A673 (cell line): ENCODE results near the gene DENND2C. TPM values are rescaled to one million over a fixed set of nuclear protein-coding genes. Genes with fewer than 3 reads are reported as not detected.
"Not testable (repeated sequence)": the region's sequence is repeated elsewhere in the genome, so short reads cannot be mapped to it uniquely, and the experiment has no call there.

ENCODE experiments used
- BruUV-seq: library from RNA; stranded (reverse); fragments of 400-500 nt; replicated peaks from 2 replicates; lab custom pipeline; 2021; lab: Mats Ljungman, UMichigan
- CTCF ChIA-PET: fragments of 300-600 bp; sonication (Branson Sonifier 250); formaldehyde crosslinking; loops from one replicate; lab custom pipeline; 2022; ENCODE audit warnings: antibody characterized with exemption; lab: Charles Lee
- POLR2A ChIA-PET: fragments of 300-600 bp; sonication (Branson Sonifier 250); formaldehyde crosslinking; loops from one replicate; lab custom pipeline; 2022; ENCODE audit warnings: antibody characterized with exemption; ENCODE audit not compliant: low non-redundant PET; lab: Charles Lee
- DNase-seq: peaks from one replicate; pipeline ENCODE4 v3.0.0-alpha.2; 2015; ENCODE audit warnings: low spot score
- H3K27ac ChIP-seq: fragments of 200-600 bp; sonication (generic); 2 replicates; pipeline ENCODE4 v1.5.1; 2016; ENCODE audit warnings: mixed run types, low read depth, mild to moderate bottlenecking, mixed read lengths, antibody characterized with exemption, low read length; ENCODE audit not compliant: poor library complexity, severe bottlenecking
- H3K27me3 ChIP-seq: fragments of 200-600 bp; sonication (generic); replicated peaks from 2 replicates; pipeline ENCODE4 v1.6.1; 2017; ENCODE audit warnings: mixed run types, low read depth, mild to moderate bottlenecking, mixed read lengths, antibody characterized with exemption, low read length; ENCODE audit not compliant: insufficient read depth, poor library complexity
- H3K36me3 ChIP-seq: fragments of 200-600 bp; sonication (generic); 2 replicates; pipeline ENCODE4 v1.6.1; 2016; ENCODE audit warnings: mixed run types, mild to moderate bottlenecking, mixed read lengths, antibody characterized with exemption, low read length; ENCODE audit not compliant: insufficient read depth, poor library complexity, severe bottlenecking
- H3K4me1 ChIP-seq: fragments of 200-600 bp; sonication (generic); 2 replicates; pipeline ENCODE4 v1.6.1; 2017; ENCODE audit warnings: mixed run types, mild to moderate bottlenecking, mixed read lengths, antibody characterized with exemption, low read length; ENCODE audit not compliant: insufficient read depth, poor library complexity, severe bottlenecking
- H3K4me3 ChIP-seq: fragments of 200-600 bp; sonication (generic); 2 replicates; pipeline ENCODE4 v1.5.1; 2016; ENCODE audit warnings: low read depth, mixed run types, mild to moderate bottlenecking, mixed read lengths, low read length; ENCODE audit not compliant: poor library complexity, severe bottlenecking
- H3K9me3 ChIP-seq: fragments of 200-600 bp; sonication (generic); 2 replicates; pipeline ENCODE4 v1.6.1; 2016; ENCODE audit warnings: mixed run types, low read depth, mild to moderate bottlenecking, mixed read lengths, antibody characterized with exemption, low read length; ENCODE audit not compliant: poor library complexity, severe bottlenecking
- EZH2 ChIP-seq: fragments of 200-600 bp; sonication (generic); IDR thresholded peaks from 2 replicates; pipeline ENCODE4 v1.6.1; 2017; ENCODE audit warnings: borderline replicate concordance, low read depth, mild to moderate bottlenecking, mixed read lengths, antibody characterized with exemption, low read length; ENCODE audit not compliant: poor library complexity, severe bottlenecking
- intact Hi-C: fragments of 100-400 bp; cut with micrococcal nuclease; formaldehyde crosslinking; loops from one replicate; pipeline ENCODE4 v1.10.0; 2022; ENCODE audit not compliant: unreplicated experiment
- total RNA-seq: library from RNA; stranded (reverse); gene quantifications from 2 replicates; pipeline ENCODE4 v1.2.3, GENCODE V29; 2021
- TF ChIP-seq, protein P1 (sequence below): fragments of 300-800, 200-600 bp; sonication (generic); conservative IDR thresholded peaks from 2 replicates; pipeline ENCODE4 v1.5.1; 2017; ENCODE audit warnings: low read depth, mild to moderate bottlenecking, antibody characterized with exemption, low read length, moderate library complexity, mixed read lengths

DENND2C gene
- total RNA-seq, 1 experiment from 2014 or later, result 1.9 TPM

DNA sequence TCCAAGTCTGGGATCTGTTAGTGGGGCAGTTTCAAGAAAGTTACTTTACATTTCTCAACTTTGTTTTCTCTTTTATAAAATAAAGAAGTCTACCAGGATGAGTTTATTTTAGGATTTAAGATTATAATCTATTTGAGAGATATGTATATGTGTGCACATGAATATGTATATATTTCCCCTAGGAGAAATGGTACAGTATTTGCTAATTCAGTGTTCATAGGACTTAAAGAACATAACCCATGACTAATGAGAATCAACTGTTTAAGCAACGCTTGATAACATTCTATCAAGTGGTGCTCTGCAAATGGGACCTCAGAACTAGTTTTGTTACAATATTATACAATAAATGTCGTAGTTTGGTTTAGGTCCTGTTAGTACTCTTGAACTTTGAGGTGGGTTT lies 95.5 kb downstream of the DENND2C start:
- Histone ChIP-seq H3K4me3 (no peak overlapping the region), H3K27ac (no peak overlapping the region), H3K36me3 (peaks cover 64% of the 10 kb centered on the region), H3K4me1 (no peaks in the 10 kb centered on the region), H3K27me3 (no peaks in the 10 kb centered on the region), H3K9me3 (no peaks in the 10 kb centered on the region)
- ChIA-PET CTCF (no interaction called here), POLR2A (no interaction called here)
- no TSS peak for BruUV-seq
- no peak for DNase-seq
- intact Hi-C loops, result no loop called here
- no peak for TF ChIP-seq EZH2
- TF ChIP-seq, protein P1, sequence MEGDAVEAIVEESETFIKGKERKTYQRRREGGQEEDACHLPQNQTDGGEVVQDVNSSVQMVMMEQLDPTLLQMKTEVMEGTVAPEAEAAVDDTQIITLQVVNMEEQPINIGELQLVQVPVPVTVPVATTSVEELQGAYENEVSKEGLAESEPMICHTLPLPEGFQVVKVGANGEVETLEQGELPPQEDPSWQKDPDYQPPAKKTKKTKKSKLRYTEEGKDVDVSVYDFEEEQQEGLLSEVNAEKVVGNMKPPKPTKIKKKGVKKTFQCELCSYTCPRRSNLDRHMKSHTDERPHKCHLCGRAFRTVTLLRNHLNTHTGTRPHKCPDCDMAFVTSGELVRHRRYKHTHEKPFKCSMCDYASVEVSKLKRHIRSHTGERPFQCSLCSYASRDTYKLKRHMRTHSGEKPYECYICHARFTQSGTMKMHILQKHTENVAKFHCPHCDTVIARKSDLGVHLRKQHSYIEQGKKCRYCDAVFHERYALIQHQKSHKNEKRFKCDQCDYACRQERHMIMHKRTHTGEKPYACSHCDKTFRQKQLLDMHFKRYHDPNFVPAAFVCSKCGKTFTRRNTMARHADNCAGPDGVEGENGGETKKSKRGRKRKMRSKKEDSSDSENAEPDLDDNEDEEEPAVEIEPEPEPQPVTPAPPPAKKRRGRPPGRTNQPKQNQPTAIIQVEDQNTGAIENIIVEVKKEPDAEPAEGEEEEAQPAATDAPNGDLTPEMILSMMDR, result no peak

DNA sequence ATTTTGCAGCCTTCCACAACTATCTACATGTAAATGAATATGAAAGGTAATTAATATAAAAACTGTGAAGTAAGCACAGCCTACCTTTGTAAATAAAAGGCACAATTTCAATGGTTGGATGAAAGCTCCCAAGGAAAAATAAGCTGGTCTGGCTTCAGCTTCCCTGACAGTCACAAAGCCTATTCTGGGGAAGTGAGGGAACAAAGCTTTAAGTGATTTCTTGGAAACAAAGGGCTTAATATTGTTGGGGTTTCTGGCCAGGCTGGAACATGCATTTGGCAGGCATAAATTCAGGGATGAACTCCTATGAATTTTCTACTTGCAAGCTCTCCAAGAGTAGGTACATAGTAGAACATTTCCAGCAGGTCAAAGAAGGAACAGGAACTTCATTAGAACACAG lies 105.7 kb downstream of the DENND2C start:
- H3K27ac ChIP-seq, result no peak overlapping the region
- intact Hi-C loops, result no loop called here
- no peak for TF ChIP-seq EZH2
- TF ChIP-seq, protein P1, result no peak
- ChIA-PET POLR2A (no interaction called here), CTCF (no interaction called here)
- no peak for DNase-seq
- no peaks in the 10 kb centered on the region for H3K27me3 ChIP-seq
- no peak overlapping the region for H3K4me3 ChIP-seq
- BruUV-seq, result no TSS peak
- no peaks in the 10 kb centered on the region for H3K9me3 ChIP-seq
- H3K36me3 ChIP-seq, result peaks cover 28% of the 10 kb centered on the region
- no peaks in the 10 kb centered on the region for H3K4me1 ChIP-seq

DNA sequence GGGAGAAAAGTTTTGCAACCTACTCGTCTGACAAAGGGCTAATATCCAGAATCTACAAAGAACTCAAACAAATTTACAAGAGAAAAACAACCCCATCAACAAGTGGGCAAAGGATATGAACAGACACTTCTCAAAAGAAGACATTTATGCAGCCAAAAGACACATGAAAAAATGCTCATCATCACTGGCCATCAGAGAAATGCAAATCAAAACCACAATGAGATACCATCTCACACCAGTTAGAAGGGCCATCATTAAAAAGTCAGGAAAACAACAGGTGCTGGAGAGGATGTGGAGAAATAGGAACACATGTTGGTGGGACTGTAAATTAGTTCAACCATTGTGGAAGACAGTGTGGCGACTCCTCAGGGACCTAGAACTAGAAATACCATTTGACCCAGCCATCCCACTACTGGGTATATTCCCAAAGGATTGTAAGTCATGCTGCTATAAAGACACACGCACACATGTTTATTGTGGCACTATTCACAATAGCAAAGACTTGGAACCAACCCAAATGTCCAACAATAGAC lies 106.8 kb downstream of the DENND2C start:
- H3K27me3 ChIP-seq, DNase-seq, BruUV-seq, H3K4me3 ChIP-seq, CTCF ChIA-PET, H3K9me3 ChIP-seq, H3K27ac ChIP-seq, intact Hi-C loops, H3K4me1 ChIP-seq, POLR2A ChIA-PET: not testable (repeated sequence)
- H3K36me3 ChIP-seq, result peaks cover 17% of the 10 kb centered on the region

DNA sequence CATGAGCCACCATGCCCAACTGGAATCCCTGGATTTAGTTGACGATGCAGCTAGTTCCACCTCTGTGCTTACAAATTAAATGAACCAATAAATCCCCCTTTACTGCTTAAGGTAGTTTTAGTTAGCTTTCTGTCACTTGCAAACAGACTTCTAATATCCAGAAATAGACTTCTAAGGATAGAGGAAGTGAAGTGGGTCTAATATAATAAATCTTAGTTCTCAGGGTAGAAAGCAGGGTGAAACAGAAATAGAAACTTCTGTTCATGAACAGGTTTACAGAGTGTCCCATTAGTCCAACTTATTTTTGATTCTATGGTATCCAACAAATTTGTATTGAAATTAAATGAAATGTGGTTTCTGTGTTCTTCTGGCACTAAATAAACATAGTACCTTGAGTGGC lies 108.5 kb downstream of the DENND2C start:
- CTCF ChIA-PET, result no interaction called here
- POLR2A ChIA-PET, result no interaction called here
- TF ChIP-seq EZH2, result no peak
- TF ChIP-seq, protein P1, result no peak
- H3K27ac ChIP-seq, result no peak overlapping the region
- no peaks in the 10 kb centered on the region for H3K4me1 ChIP-seq
- no TSS peak for BruUV-seq
- no peaks in the 10 kb centered on the region for H3K9me3 ChIP-seq
- no peak for DNase-seq
- H3K27me3 ChIP-seq, result no peaks in the 10 kb centered on the region
- intact Hi-C loops, result no loop called here
- H3K36me3 ChIP-seq, result peaks cover 7% of the 10 kb centered on the region
- no peak overlapping the region for H3K4me3 ChIP-seq
